ENCODE measurements around the gene SORCS3. TPM values are rescaled to one million over a fixed set of nuclear protein-coding genes. Genes with fewer than 3 reads are reported as not detected.

Gene SORCS3
- total RNA-seq, 1 experiment from 2014 or later = not detected

DNA sequence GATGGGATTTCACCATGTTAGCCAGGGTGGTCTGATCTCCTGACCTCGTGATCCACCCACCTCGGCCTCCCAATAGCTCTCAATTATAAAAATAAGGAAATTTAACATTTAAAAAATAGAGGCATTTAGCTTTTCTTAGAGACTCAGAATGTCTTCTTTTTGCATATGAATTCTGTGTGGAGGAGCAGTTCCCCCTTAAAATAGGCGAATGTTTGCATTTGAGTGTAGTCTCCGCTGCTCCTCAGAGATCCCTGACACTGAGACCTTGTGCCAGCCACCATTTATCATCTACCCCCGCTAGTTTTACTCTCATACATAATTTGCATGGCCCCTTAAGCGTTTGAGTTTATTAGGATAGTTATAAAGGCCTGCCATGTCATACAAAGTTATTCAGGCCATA lies 461.9 kb downstream of the SORCS3 start:
- DNase-seq (ENCODE audit: low spot score) = no peak

DNA sequence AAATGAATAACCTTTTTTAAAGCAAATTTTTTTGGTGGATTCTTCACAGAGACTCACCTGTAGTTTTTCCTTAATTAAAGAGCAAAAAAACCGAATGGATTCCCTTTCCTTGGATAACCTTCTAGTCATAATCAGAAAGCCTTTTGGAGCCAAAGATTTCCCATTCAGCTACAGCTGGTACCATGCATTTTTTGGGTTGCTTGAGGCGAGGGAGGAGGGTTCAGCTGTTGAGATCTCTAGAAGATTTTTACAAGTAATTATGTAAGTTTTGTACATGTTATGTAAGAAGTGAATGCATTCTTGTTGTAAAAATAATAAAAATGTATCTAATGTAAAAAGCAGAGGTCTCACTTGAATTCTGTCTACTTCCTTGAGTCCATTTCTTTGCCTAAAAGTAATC lies 463.2 kb downstream of the SORCS3 start:
- DNase-seq (ENCODE audit: low spot score) = no peak

DNA sequence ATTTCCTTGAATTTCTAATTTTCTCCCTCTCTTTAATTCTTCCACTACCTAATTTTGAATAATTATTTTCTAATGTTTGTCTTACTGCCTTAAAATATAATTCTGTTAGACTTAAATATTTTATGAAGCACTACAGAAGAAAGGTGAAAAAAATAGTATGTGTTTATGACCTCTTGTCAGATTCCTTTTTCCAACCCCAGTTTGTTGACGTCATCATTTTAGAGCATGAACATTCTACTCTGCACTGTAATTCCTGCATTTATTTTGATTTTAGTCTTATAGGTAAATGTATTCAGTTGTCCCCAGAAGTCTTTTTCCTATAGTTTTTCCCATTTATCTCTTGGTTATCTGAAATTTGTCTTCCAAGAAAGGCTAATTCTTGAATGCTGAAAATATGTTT lies 468.1 kb downstream of the SORCS3 start:
- DNase-seq (ENCODE audit: low spot score) = no peak

DNA sequence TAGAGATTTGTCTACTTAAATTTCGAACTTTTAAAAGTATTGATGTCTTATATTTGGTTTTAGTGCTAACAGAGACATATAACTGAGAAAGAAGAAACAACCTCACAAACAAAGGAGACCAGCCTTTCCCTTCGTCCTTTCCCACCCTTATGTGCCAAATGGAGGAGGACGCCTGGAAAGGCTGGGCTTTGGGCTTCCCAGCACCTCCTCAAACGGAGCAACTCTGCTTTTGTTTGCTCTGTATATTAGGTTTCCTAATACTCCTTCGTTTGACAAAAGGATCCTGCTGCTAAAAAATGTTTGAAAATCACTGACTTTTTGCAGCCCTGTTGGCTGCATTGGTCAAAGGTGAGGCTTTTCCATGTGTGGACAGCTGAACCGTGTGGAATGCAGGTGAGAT lies 471.8 kb downstream of the SORCS3 start:
- DNase-seq (ENCODE audit: low spot score) = no peak

DNA sequence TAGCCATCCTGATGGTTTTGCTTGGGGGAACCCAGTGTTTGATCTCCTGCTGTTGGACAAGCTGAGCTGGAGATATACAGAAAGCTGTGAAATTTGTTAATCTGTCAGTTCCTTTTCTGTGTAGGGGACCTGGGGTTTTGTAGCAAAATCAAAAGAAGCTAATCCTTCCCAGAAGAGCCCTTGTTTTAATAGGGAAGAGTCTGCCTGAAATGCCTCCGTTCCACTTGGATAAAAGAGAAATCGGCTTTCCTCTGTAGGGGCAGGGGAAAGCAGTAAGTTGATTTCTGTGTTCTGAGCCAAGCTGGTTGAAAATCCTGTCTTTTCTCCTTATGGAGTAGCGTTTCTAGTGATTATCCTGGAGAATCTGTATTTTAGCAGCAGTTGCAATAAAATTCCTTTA lies 472.6 kb downstream of the SORCS3 start:
- no peak for DNase-seq (ENCODE audit: low spot score)

DNA sequence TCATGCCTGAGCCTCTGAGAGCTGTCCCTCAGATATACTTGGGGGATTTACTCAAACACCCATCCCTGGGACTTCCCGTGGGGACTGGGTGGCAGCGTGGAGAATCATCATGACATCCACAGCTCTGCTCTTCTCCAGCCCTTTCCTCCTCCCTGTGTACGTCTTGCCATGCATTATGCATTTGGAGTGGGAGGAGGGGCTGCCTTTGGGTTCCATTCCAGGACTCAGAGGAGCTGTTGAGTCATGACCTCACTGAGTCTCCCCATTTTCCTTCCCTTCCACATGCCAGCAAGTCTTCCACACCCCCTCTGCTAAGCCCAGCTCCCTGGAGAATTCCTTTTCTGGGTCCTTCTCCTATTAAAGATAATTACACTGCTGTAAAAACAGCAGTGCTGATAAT lies 480.7 kb downstream of the SORCS3 start:
- DNase-seq (ENCODE audit: low spot score) = no peak

DNA sequence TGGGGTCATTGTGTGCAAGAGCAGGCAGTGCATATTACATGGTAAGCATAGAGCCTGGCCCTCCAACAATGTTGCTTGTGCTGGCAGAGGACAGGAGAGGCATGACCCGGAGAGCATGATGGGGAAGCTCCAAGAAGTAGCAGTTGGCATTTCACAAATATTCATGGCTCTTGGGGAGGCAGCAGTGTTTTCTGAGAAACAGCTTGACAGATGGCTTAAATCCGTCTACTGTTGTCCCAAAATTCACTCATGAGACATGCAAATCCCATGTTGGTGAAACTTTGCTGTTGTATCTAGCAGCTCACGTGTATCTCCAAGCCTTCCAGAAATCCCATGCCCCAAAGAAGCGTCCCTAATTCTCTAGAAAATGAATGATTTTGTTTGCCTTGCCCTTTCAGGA lies 487.0 kb downstream of the SORCS3 start:
- no peak for DNase-seq (ENCODE audit: low spot score)

DNA sequence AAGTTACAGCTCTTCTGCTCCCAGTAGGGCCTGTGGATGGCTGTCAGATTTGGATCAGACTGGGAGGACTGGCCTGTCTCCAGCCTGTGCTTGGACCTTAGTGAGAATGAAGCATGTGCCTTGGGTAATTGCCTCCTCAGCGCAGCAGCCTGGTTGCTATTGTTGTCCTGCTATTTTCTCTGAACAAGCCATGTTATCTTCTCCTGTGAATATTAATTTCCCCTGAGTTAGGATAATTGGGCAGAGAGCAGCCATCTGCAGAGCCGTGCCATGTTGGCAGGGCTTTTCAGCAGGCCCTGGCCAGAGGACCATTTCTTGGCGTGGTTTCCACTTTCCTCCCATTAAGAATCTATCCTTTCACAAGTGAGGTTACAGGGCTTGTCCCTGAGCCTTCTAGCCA lies 497.3 kb downstream of the SORCS3 start:
- no peak for DNase-seq (ENCODE audit: low spot score)

DNA sequence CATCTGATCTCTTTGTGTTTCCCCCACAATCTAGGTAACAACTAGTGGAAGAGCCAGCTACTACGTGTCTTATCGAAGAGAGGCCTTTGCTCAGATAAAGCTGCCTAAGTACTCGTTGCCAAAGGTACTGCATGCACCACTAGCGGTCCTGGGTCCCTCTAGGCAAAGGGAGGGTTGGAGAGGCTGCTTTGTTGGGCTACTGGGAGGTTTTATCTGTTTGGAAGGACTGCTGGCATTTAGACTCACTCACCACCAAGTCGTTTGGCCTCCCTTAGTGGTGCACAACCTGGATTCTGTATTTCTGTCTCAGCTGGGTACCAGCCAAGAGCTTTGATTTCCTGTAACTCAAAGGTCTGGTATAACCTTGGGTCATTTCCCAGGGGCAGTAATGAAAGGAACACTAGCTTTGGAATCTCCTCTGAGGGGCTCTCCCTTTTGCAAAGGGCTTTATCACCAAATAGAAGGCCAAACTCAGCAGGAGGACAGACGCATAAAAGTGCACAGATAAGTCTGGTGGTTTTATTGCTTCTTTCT lies 498.3 kb downstream of the SORCS3 start:
- no peak for DNase-seq (ENCODE audit: low spot score)

DNA sequence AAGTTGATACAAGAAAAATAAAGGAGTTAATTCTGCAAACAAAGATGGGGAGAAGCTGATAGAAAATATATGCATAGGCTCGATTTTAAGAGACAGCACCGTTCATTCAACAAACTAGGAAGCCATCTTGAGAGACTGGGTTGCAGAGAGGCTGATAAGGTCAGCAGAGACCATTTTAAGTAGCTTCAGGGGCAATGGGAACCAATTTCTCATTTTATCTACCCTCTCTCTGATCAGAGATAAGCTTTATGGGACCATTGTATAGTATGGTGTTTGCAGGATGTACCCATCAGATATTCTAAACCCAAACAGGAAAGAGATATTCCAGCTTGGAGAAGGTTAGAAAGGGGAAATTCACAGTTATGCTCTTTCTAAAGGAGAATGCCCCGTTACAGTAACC lies 499.5 kb downstream of the SORCS3 start:
- DNase-seq (ENCODE audit: low spot score) = no peak

DNA sequence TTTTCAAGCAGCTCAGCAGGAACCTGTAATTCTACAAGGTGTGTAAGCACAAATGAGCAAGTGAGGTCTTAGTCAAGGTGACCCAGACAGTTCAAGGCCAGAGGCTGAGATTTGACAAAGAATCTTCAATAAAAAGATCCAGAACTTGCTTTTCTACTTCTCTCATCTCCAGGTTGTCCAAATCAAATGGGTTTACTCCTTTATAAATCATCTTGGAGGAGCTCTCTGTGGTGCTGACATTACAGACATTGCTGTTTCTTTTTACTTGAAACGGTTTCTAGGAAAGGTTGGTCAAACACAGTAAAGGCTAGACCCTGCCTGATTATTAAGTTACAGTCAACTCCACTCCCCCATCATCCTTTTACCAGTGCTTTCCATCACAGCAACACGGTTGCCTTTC lies 504.6 kb downstream of the SORCS3 start:
- no peak for DNase-seq (ENCODE audit: low spot score)

DNA sequence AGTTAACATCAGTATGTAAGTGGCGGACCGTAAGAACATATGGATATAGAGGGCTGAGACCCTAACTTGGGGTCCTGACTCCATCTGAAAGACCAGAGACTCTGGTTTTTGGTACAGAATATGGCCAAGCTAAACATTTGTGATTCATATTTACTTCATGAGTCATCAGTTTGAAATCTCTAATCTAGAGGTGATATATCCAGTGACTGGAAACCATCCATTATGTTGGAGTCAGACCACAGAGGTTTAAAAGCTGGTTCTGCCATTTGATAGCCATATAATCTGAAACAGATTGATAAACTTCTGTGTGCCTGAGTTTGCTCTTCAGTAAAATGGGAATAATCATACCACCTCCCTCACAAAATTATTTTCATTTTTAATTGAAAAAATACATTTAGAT lies 505.3 kb downstream of the SORCS3 start:
- DNase-seq (ENCODE audit: low spot score) = no peak

DNA sequence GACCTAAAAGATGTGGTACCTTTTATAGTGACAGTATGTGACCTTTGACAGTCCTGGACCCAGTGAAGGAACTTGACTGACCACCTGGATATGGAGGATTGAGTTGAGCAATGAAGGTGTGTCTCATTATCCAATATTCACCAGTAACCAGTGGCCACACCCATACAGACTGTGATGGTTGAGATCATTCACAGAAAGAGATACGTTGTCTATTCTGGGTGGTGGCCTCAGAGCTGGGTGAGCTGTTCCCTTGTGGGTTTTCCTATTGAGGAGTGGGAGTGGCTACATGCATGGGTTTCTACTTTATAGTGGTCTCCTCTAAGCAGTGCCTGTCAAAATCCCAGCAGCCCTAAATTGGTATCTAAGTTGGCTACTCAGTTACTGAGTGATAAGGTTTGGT lies 507.4 kb downstream of the SORCS3 start:
- no peak for DNase-seq (ENCODE audit: low spot score)

DNA sequence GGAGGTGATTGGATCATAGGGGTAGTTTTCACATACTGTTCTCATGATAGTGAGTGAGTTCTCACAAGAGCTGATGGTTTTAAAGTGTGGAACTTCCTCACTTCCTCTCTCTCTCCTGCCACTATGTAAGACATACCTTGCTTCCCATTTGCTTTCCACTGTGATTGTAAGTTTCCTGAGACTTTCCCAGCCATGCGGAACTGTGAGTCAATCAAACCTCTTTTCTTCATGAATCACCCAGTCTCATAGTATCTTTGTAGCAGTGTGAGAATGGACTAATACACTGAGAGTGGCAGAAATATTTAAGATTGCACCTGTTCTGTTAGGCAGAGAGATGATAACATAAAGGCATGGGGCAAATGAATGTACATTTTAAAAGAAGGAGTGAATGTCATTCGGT lies 507.8 kb downstream of the SORCS3 start:
- no peak for DNase-seq (ENCODE audit: low spot score)

DNA sequence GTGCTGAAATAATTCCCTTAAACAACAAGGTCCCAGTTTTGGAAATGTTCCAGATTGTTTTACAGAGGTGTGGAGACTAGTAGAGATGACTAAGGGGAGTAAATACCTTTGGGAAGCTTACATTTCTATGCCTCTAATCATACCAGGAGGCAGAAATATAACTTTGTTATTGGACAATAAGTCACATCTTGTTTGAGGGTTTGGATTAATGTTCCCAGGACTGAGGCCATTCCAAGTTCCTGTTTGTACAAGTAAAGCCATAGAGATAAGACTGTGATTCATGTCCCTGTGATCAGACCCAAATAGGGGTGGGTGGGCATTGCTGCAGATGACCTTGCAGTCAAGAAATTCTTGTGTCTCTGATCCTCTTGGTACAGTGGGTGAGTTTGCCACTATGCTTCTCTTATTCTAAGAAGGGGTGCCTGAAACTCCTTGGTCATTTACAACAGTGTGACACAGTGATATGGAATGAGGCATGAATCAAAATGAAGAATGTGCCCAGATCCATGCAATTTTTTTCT lies 508.3 kb downstream of the SORCS3 start:
- DNase-seq (ENCODE audit: low spot score) = no peak

DNA sequence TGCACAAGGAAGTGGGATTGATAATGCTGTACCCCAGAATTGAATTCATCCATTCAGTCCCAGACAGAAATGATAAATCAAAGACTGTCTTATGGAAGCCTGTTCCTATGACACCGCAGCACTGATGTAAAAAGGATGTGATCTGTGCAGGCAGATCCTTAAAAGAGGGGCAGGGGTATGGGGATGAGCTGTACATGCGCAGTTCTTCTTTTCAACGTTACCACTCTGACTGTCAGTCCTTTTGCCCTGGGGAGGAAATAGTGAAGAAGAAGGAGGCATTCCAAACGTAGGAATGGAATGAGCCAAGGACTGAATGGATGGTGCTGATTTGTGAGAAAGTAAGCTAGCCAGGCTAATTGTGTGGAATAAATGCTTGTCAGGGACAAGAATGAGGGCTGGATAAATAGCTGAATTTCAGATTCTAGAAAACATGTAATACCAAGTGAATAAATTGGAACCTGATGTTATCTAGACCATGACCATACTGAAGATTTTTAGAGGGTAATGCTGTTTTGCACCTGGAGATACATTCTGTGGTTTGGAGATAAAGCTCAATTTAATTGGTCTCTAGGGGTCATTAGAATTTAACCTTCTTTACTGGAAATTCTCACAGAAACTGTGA lies 509.3 kb downstream of the SORCS3 start:
- no peak for DNase-seq (ENCODE audit: low spot score)

DNA sequence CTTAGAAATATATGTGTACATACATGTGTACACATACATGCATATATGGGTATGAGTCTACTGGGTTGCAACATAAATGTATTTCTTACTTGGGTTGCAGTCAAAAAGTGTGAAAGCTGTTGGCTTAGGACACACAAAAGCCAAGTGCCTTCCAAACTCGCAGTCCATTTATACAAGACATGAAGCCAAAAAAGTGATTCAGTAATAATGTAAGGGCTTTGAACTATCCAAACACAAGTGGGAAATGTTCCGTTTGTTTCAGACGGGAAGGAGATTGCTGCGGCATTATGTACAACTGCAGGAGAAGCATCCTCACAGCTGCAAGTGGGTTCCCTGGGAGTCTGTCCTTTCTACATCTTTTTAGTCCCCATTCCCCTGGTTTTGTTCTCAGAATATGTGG lies 513.6 kb downstream of the SORCS3 start:
- no peak for DNase-seq (ENCODE audit: low spot score)

DNA sequence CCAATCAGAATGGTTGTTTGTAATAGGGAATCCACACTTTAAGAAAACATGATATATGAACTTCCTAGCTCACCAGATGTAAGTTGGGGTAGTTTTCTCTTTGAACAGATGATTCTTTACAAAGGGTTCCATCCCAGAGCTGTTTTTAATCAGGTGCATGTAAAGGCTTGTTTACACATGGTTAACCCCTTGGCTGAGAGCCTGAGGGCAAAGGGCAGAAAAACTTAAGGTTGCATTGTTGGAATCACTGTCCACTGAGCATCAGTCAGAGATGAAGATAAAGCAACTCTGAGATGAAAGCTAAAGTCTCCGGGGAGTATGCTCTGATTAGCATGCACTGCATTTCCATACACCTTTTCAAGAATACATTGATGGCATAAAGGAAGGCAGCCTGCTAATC lies 518.2 kb downstream of the SORCS3 start:
- no peak for DNase-seq (ENCODE audit: low spot score)

DNA sequence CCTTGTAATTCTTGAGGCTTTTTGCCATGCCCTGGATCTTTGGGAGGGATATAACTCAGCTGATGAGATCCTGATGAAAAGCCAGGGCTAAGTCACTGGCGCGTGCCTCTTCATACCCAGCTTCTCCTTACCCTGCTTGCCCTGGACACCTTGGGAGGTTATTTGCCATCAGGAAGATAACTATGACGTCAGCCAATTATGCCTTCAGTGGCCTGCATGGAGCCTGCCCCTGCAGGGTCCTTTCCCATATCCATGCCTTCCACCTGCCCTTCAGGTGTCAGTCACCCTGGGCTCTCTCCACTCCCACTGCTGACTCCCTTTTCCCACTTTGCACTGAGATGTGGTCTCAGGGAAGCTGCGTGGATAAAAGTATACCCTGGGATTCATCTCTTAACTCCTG lies 520.1 kb downstream of the SORCS3 start:
- DNase-seq (ENCODE audit: low spot score) = no peak

DNA sequence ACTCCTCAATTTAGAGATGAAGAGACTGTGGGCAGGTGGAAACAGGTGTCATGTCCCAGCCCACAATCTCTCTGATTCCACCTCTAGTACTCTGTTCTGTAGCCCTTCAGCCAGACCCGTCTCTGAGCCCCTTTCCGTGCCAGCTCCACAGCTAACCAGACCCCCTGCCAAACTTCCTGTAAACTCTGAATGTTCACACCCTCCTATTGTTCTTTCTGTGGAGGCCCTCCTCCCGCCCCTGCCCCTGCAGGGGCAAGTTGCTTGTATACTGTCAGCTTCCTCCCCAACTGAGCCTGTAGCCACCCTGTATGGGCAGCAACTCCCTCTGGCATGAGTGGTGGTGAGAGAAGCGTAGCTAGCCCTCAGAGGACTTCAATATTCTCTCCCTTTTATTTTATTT lies 520.7 kb downstream of the SORCS3 start:
- no peak for DNase-seq (ENCODE audit: low spot score)

DNA sequence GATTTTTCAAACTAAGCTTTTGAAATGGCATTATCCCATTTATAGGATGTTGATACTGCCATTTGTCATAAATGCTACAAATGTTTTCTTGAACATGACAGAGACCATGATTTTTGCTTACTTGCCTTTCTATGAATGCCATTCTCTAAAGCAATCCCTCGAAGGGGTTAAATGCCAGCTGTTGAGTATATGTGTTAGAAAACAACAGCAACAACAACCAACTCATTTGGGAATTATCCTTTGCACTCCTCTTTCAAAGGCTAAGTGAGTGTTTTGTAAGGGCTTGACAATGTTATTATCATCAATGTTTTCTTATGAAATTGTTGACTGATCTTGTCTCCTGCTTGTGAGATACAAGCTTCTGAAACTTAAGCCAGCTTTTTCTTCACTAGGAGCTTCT lies 529.4 kb downstream of the SORCS3 start:
- DNase-seq (ENCODE audit: low spot score) = no peak

DNA sequence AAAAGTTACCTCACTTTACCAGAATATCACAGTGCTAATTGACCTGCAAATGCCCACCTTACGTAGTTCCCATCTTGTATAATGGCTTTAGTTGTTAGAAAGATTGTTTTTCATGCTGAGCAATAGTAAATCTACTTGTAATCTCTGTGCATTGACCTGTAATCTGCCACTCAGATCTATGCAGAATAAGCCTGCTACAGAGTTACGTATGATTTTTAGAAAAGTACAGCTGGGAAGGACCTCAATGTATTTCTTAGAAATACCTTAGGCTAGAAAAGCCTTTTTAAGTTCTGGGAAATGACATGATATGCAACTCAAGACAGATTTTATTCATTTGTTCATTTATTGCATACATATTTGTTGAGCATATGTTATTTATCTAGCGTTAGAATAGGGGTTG lies 530.9 kb downstream of the SORCS3 start:
- no peak for DNase-seq (ENCODE audit: low spot score)

DNA sequence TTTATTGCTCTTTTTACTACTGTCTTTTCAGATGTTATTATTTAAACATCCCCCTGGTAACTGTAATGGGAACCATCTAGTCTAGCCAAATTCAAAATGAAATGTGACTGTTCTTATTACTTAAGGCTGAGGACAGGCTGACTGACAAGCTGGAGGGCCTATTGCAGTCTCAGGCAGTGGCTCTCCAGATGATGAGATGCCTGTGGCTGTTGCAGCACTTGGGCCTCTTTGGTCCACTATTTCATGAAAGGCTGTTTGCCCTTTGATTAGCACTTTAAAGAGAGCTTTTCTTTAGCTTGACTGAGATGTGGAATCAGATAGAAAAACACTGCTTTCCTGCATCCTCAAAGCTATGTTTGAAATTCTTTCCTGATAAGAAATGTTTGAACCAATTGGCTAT lies 540.5 kb downstream of the SORCS3 start:
- no peak for DNase-seq (ENCODE audit: low spot score)

DNA sequence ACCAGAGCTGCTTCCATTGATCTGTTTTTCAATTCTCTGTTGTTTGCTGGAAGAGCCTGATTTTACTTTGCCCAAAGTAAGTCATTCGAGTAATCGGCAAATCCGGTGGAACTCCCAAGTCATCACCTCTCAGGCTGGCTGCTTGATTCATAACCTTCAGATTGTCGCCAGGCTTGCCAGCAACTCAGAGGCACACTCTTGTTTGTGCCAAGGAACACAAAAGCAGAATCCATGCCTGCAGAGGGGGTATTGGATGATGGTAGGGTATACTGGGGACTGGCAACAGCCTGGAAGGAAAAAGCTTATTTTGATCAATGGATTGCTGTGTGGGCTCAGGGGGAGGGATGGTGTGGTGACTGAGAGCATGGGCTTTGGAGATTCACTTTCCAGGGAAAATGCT lies 542.4 kb downstream of the SORCS3 start:
- DNase-seq (ENCODE audit: low spot score) = no peak
